NCI-H2196 treated with DMSO at 0.1 percent for 48 hours (cell line): ENCODE measurements around the gene ADAM22.

Experiments used
- DNase-seq: peaks from one replicate; lab custom pipeline; 2025; ENCODE audit not compliant: unreplicated experiment; lab: John Stamatoyannopoulos, UW

ADAM22 gene

DNA sequence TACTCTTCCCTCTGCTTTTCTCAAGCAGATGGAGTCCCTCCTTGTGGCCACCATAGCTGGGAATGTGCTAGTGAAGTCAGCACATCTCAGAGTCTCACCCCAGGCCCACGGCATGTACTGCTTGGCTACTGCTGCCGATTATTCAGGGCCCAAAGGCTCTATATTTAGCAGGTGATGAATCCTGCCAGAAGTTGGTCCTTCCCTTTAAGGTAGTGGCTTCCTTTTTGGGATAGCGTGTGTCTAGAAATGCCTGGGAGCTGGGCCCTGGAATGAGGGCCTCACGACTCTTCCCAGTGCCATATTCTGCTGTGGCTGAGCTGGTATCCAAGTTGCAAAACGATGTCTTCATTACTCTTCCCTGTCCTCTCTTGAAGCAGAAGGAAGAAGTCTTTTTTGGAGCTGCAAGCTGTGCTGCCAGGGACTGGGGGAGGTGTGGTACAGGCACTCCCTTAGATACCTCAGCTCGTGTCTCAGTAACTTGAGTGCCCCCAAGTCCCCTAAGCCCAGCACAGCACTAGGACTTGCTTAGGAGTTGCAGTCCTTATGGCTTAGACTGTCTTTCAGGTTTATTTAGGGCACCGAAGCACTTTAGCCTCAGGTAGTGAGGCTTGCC, 100.1 kb downstream of the ADAM22 start:
- DNase-seq = no peak

DNA sequence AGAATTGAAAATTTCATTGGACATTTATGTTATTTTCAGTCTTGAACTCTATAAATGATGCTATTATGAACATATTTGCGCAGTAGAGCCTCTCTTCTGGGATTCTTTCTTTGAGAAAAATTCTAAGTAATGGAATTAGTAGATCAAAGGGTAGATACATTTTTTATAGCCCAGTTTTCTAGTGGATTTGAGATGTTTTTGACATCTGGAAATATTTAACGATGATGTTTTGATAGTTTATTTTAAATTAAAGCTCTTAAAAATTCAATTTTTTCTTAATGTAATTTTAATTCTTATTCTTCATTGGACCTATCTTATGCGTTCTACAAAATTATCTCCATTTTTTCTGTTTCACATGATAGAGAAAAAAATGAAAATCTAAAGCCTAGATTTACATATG, 103.0 kb downstream of the ADAM22 start:
- DNase-seq = no peak

DNA sequence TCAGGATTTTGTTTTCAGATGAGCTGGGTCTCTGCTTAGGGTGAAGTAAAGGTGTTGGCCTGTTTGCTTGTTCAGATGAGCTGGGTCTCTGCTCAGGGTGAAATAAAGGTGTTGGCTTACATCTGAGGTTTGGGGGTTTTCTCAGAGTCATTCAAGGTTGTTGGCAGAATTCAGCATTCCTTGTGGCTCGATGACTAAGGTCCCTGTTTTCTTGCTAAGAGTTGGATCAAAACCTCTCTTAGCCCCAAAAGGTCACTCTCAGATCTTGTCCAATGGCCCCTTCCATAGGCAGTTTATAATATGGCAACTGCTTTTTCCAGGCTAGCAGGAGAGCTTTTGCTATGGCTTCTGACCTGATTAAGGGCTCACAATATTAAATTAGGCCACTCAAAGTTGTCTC, 106.6 kb downstream of the ADAM22 start:
- no peak for DNase-seq

DNA sequence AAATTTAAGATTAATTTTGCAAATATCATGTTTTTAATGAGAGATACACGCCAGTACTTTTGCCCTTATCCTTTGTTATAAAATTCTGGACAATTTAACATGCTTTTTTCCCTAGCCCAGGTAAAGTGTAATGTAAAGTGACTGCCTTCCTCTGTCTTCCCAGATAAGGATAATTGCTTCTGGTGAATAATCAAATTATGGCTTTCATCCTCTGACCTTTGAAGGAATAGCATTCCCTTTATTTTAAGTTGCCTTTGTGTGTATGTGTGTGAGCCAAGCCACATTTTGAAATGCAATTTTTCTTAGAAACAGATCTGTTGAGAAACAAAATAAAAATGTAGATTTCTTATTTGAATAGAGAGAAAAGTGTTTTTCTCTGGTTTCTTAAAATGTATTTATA, 107.5 kb downstream of the ADAM22 start:
- no peak for DNase-seq

DNA sequence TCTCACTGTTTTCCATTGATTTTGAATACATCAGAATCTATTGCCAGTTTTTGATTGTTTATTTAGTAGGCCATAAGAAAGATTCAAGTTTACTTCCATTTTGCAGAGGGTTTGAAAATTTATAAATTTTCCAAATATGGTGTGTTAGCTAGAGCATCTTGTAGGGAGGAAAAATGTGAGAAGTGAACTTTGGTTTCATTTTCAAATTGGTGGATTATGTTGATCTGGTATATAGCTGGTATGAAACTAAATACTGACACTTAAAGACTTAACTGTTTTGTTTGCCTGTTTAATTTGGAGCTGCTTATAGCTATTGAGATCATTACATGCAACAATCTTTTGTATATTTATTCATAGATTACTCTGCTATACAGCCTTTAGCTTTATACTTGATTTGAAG, 108.1 kb downstream of the ADAM22 start:
- DNase-seq = no peak

DNA sequence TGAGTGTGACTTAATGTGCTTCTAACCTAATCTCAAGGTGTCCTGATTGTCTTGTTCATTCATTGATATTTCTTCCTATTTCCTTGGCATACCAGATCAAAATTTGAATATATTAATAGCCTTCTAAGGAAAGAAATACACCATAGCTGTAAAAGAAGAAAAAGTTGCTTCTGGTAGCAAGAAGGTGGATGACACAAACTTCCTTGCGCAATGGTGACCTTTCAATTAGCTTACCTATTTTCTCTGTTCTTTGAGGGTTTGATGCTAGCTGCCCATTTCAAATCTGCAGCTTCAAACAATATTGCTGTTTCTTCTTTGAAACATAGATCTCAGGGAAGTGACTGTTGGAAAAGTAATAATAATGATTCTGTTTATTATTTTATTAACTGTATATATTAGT, 108.8 kb downstream of the ADAM22 start:
- no peak for DNase-seq

DNA sequence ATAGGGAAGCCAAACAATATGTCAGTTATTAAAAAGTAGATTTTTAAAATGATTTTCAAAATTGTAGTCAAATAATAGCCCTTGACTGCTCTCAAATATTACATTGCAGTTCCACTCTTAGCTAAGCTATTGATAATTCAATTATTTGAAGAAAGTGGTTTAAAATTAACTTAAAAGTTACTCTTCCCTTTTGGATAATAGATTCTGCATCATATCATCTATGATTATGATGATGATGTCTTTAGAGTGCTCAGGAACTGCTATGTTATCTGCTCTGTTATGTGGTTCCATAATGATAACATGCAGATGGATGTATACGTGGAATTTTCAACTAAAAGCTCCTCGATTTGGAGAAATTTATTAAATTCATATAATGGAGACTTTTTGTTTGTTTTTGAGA, 110.0 kb downstream of the ADAM22 start:
- no peak for DNase-seq

DNA sequence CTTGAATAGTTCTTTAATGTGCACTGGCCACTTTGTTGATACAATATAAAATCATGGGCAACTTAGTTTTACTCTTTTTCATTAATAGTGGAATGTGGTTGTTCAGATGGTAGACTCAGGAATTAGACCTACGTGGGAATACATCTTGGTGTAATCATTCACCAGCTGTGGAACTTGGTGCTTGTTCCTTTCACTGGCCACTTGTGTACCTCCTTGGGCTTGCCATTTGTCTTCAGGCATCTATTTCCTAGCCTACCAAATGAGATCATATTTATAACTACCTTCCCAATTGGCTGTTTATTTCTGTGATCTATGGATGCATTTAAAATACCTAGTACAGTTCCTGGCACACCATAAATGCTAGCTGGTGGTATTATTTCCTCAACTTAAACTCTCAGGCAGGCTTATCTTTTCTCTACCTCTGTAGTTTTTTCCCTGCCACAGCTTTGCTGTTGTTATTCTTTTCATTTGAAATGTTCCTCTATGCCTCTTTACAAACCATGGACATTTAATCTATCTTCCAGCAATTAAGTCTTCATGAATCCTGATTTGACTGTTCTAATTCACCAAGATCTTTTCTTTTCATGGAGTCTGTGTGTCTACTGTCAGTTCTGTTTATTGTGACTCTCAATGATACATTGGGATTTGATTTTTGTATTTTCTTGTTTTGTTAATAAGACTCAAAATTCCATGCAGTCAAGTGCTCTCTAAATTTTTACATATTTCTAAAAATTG, 113.0 kb downstream of the ADAM22 start:
- DNase-seq = no peak

DNA sequence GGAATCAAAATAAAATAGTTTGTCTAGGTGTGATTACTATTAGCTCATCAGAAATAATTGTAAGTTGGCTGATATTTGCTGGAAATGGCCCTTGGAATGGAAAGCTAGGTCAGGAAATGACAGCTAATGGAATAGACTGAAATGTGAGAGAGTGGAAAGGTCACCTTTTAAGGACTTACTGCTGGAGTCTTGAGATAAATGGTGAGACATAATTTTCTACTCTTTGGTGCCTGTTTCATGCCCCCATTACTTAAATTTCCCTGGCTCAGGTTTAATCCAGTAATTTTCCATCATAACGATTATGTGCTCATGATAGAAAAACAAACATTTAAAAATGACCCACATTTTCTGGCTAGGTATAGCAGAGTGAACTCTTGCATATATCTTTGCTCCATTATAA, 123.6 kb downstream of the ADAM22 start:
- DNase-seq = no peak

DNA sequence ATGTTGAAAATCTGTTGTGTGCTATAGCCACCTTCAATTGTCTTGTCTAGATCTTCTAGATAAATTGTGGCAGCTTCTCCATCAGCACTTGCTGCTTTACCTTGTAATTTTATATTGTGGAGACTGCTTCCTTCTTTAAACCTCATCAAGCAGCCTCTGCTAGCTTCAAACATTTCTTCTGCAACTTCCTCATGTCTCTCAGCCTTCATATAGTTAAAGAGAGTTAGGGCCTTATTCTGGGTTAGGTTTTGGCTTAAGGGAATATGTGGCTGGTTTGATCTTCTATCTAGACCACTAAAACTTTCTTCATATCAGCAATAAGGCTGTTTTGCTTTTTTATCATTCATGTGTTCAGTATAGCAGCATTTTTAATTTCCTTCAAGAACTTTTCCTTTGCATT, 128.2 kb downstream of the ADAM22 start:
- no peak for DNase-seq

DNA sequence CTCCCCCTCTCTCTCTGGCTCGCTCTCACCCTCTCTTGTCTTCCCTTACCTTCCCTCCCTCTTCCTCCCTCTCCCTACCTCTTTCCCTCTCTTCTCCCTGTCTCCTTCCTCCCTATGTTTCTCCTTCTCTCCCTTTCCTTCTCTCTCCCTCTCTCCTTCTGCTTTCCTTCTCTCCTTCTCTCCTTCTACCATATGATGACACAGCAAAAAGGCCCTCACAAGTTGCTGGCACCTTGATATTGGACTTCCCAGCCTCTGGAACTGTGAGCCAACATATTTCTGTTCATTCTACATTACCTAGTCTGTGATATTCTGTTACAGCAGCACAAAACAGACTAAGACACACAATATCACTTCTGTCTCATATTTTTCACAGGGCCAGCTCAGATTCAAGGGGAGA, 135.0 kb downstream of the ADAM22 start:
- DNase-seq = no peak

DNA sequence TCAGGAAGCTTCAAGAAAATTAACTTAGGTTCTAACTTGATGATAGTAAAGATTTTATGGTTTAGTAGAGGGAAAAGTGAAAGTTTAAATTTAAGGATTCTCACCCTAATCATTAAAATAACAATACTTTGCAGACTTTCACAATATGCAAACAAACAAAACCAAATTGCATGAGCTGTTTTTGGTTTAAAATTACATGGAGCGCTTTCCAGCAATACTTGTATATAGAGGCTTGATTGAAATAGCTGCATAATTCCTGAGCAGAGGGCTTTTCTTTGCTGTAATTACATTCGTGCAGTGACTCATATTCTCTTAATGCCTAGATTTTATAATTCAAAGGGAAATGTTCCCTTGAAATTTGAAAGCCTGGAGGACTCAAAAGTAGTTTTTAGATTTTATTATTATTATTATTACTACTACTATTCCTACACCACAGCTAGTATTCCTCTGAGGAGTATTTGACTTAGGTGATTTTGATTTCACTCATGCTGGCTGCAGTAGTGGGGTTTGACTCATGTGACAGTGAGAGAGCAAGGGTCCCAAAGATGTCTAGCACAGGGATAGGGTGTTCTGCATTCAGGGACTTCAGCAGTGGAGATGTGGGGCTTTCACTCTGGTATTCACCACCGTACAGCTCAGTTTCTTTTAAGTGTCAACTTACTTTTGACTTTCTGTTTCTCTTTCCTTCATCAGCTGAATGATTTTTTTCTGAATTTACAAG, 138.1 kb downstream of the ADAM22 start:
- no peak for DNase-seq

DNA sequence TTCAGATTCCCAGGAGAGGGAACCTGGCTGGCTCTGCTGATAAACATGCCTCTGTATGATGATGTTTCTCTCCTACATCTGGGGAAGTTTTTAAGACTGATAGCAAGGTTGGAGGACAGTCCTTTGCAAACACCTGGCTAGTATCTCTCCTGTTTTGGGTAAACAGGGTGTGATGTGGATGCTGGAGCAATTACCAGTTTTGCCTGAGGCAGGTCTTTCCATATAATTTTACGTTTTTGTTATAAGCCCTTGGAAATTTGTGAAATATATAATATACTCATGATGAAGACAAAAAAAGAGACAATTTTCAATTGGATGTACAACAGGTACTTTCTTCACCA, 138.6 kb downstream of the ADAM22 start:
- DNase-seq = no peak

DNA sequence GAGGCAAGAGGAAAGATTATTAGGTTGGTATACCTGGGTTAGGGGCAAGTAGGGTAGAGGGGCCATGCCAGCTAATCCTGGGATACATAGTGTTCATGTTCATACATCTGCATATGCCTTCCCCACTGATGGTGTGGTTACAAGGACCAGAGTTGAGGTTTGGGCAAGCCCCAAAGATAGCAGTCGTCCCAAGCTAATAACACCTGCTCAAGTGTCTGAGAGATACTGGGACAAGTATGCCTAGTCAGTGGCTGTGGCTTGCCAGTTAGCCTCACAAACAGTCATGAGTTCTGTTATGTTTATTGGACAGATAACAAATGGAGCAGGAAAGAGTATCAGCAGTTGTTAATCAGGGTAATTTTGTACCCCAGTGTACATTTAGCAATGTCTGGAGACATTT, 139.6 kb downstream of the ADAM22 start:
- no peak for DNase-seq

DNA sequence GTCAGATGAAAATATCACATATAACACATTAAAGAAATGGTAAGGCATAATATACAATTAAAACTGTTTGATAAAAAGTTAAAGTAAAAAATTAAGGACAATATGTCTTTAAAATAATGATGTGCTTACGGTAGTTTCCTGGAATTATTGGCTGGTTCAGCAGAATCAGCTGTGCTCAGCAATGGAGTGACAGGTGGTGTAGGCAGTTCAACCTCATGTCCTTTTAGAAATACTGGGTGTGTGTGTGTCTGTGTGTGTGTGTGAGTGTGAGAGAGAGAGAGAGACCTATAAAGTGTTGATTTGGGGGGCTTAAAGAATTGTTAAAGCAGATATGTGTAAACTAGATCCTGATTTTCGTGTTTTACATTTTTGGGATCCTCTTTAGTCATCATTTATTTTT, 141.2 kb downstream of the ADAM22 start:
- DNase-seq = no peak

DNA sequence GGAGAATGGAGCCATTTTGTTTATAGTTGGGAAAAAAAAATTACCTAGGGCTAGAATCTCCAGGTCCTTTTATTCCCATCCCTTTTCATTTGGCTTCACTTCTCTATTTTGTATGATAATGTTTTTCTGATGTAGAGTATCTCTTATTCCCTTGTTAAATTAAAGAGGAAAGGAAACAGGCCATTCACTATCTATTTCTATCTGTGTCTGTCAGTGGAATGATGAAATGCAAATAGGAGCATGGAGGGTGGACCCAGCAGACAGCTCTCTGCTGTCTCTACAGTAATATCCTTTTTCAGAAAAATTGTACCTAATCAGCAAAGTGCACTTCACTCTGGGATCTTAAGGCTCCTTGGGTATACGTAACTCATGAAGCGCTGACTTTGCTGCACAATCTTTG, 149.8 kb downstream of the ADAM22 start:
- no peak for DNase-seq

DNA sequence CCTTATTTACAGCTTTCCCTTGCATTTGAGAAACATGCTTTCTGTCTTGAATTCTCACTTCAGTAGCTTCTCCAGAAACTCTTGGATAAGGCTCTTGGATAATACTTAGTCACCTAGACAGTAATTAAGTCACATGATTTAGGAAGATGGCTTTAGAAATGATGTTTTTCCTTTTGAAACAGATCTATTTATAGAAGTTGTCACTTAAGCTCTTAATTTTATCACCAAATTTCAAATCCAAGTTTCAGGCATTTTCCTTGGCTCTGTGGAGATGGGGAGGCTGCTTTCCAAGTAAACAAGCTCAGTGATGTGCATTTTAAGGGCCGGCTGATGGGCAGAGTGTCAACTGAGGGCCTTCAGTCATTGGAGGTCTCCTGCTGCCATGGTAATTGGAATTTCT, 155.5 kb downstream of the ADAM22 start:
- no peak for DNase-seq

DNA sequence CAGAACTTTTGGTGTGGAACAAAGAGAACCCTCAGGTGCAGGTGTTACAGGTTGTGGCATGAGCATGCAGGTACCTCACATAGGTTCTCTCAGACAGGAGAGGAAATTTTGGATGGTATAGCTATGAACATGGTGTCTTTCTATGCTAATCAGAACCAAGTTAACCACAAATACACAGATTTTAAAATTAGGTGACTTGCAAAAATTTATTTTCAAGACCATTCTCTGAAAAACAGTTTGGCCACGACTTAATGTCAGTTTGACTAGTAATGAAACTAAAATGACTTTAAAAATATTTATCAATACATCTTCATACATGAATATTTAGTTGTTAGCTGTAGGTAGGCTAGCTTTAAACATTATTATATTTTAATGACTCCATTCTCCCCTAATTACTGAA, 156.2 kb downstream of the ADAM22 start:
- DNase-seq = no peak

DNA sequence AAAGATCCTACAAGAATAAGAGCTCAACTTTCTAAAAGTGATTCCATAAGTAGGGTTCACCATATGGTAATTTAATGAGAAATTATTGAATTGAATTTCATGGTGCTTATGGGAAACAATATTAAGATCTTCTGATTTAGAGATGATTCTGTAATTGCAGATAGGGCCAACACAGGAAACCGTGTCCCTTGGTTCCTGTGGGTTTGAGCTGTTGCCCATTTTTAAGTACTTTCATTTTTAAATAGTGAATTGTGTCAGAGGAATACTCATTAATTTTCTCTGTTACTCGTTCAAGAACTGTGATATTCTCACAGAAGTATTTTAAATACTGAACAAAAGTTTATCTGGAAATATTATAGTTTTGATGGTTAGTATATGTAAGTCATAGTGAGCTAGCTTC, 156.6 kb downstream of the ADAM22 start:
- DNase-seq = no peak

DNA sequence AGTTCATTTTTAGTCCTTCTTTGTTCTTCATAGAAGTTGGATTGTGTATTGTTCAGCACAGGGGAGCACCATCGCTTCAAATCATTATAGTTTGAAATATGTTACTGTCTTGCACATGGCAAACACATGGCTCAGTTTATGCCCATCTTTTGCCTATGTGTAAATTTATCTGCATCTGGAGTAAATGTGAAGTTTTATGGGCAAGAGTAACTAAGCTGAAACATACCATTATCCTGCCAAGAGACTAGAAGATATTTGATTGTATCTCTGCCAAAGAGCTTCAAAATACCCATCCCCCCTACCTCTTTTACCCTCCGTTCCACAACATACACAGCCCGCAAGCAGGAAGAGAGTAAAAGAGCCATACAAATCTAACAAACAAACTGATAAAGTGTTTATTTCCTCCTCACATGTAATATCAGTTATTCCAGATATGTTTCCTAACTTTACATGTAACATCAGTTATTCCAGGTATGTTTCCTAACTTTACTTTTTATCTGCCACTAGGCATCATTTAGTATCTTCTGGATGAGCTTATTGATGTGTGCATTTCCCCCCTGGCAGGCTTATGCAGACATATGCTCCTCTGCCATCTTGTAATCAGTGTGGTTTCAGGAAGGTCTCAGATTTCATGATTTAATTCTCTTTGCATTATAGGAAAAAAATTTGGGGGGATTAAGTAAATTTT, 158.1 kb downstream of the ADAM22 start:
- no peak for DNase-seq

DNA sequence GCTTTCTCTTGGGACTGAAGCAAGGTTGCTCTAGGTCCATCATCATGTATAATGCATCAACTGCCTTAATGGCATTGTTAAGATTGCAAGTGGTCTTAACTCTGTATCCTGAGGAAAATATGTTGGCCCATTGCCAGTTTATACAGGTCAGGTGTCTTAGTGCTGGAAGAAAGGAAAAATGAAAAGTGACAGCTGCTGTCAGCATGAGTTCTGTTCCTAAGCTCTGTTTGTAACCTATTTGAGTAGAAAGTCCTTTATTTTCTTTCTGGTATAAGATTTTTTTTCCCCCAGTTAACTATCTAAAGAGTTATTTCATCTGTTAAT, 158.6 kb downstream of the ADAM22 start:
- no peak for DNase-seq

DNA sequence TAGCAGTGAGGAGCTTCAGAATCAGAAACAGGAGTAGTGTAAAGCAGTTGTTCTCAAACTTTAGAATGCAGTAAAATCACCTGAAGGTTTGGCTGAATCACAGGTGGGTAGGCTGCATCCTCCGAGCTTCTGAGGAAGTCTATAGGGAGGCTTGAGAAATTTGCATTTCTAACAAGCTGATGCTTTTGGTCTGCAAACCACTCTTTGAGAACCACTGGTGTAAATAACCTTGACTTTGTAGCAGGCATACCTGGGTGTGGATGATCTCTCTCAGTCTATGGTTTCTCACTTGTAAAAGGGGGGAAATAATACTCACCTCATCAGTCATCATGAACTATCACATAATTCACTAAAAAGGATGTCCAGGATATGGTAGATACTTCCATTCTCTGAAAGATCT, 167.7 kb downstream of the ADAM22 start:
- DNase-seq = no peak
